ENCODE results near the gene RHBDL2. TPM values are rescaled to one million over a fixed set of nuclear protein-coding genes. Genes with fewer than 3 reads are reported as not detected.
"Not testable (repeated sequence)": the region's sequence is repeated elsewhere in the genome, so short reads cannot be mapped to it uniquely, and the experiment has no call there.

RHBDL2 gene
- total RNA-seq, 1 experiment from 2014 or later = 0.59 TPM

- peak overlapping the region; percentile 65 for H3K4me3 ChIP-seq
- H3K36me3 ChIP-seq = peaks cover 29% of the 10 kb centered on the region
- no peaks in the 10 kb centered on the region for H3K27me3 ChIP-seq
- H3K9me3 ChIP-seq = no peaks in the 10 kb centered on the region
- DNase-seq = no peak
Measured at GRCh38 chr1:38860454-38860795, 81.2 kb downstream of the RHBDL2 start.

GRCh38 chr1:38859561-38860453, 81.8 kb downstream of the RHBDL2 start, which contains the start of gene RRAGC:
Gene RRAGC (minus strand): TSS chr1:38859772. CDS start chr1:38859646, 126 bp downstream.
- Histone ChIP-seq H3K36me3 (peaks cover 35% of the 10 kb centered on the region), H3K9me3 (no peaks in the 10 kb centered on the region), H3K4me3 (peak within 1 kb of the TSS; percentile 65), H3K27me3 (no peaks in the 10 kb centered on the region)
- peak; percentile 100 for DNase-seq

GRCh38 chr1:38858833-38859560, 82.6 kb downstream of the RHBDL2 start:
- H3K36me3 ChIP-seq = peaks cover 33% of the 10 kb centered on the region
- peak overlapping the region; percentile 65 for H3K4me3 ChIP-seq
- H3K27me3 ChIP-seq = no peaks in the 10 kb centered on the region
- DNase-seq = peak; percentile 31
- H3K9me3 ChIP-seq = no peaks in the 10 kb centered on the region

- DNase-seq = no peak
- Histone ChIP-seq H3K4me3 (no peak overlapping the region), H3K36me3 (peaks cover 46% of the 10 kb centered on the region)
Measured at GRCh38 chr1:38852780-38853179, 88.8 kb downstream of the RHBDL2 start.

GRCh38 chr1:38848071-38848470, 93.6 kb downstream of the RHBDL2 start:
- H3K9me3 ChIP-seq = no peaks in the 10 kb centered on the region
- no peaks in the 10 kb centered on the region for H3K27me3 ChIP-seq
- no peak for DNase-seq
- H3K4me3 ChIP-seq = no peak overlapping the region
- peaks cover 31% of the 10 kb centered on the region for H3K36me3 ChIP-seq

More at GRCh38 chr1:38852780-38853179, 88.8 kb downstream of the RHBDL2 start:
- Histone ChIP-seq H3K9me3 (no peaks in the 10 kb centered on the region), H3K27me3 (no peaks in the 10 kb centered on the region)

- no peaks in the 10 kb centered on the region for H3K27me3 ChIP-seq
- H3K9me3 ChIP-seq = no peaks in the 10 kb centered on the region
- DNase-seq = no peak
- peaks cover 21% of the 10 kb centered on the region for H3K36me3 ChIP-seq
- no peak overlapping the region for H3K4me3 ChIP-seq
Measured at GRCh38 chr1:38846210-38846609, 95.4 kb downstream of the RHBDL2 start.

GRCh38 chr1:38845088-38845487, 96.5 kb downstream of the RHBDL2 start:
- not testable (repeated sequence) for DNase-seq, H3K4me3 ChIP-seq, H3K9me3 ChIP-seq, H3K27me3 ChIP-seq
- H3K36me3 ChIP-seq = peaks cover 20% of the 10 kb centered on the region

GRCh38 chr1:38840281-38840680, 101.3 kb downstream of the RHBDL2 start:
- H3K4me3 ChIP-seq = no peak overlapping the region
- no peak for DNase-seq
- peaks cover 19% of the 10 kb centered on the region for H3K36me3 ChIP-seq
- H3K27me3 ChIP-seq = no peaks in the 10 kb centered on the region
- H3K9me3 ChIP-seq = no peaks in the 10 kb centered on the region

GRCh38 chr1:38839363-38839762, 102.3 kb downstream of the RHBDL2 start:
- DNase-seq = no peak

GRCh38 chr1:38836316-38836715, 105.3 kb downstream of the RHBDL2 start:
- H3K4me3 ChIP-seq, DNase-seq, H3K9me3 ChIP-seq, H3K27me3 ChIP-seq: not testable (repeated sequence)
- peaks cover 16% of the 10 kb centered on the region for H3K36me3 ChIP-seq

More at GRCh38 chr1:38839363-38839762, 102.3 kb downstream of the RHBDL2 start:
- H3K4me3 ChIP-seq = no peak overlapping the region
- peaks cover 16% of the 10 kb centered on the region for H3K36me3 ChIP-seq
- H3K27me3 ChIP-seq = no peaks in the 10 kb centered on the region
- no peaks in the 10 kb centered on the region for H3K9me3 ChIP-seq

Other genes starting within 250 kb of the RHBDL2 start
- gene RRAGC, start 82.1 kb downstream of the RHBDL2 start, total RNA-seq (2014; rRNA removed; shearing (Covaris generic); ENCODE audit: low replicate concordance) = 33.4 and 41.2 TPM in 2 replicates
- gene MYCBP, start 68.5 kb downstream of the RHBDL2 start, total RNA-seq (2014; rRNA removed; shearing (Covaris generic); ENCODE audit: low replicate concordance) = 11.5 and 18.1 TPM in 2 replicates
- not detected in 2 replicates for gene GJA9, start 60.2 kb downstream of the RHBDL2 start, total RNA-seq (2014; rRNA removed; shearing (Covaris generic); ENCODE audit: low replicate concordance)
- gene AKIRIN1, start 49.4 kb upstream of the RHBDL2 start, total RNA-seq (2014; rRNA removed; shearing (Covaris generic); ENCODE audit: low replicate concordance) = 42.4 and 45.2 TPM in 2 replicates
- gene NDUFS5, start 84.5 kb upstream of the RHBDL2 start, total RNA-seq (2014; rRNA removed; shearing (Covaris generic); ENCODE audit: low replicate concordance) = 440 and 1,315 TPM in 2 replicates

All from MG63 (cell line).